HL-60 (cell line): ENCODE data around the gene EYS.

Source experiments
- DNase-seq, 2 experiments: peaks; one replicate each; pipeline ENCODE4 v3.0.0-alpha.2; 2010 to 2020; ENCODE audit warnings: low read depth in 1 of 2, low spot score in 1 of 2
- H3K27ac ChIP-seq: fragments of 250-450 bp; sonication (Bioruptor Pico); replicated peaks from 2 replicates; pipeline ENCODE4 v1.5.1; 2020; ENCODE audit warnings: mild to moderate bottlenecking, moderate library complexity
- H3K27me3 ChIP-seq: fragments of 250-450 bp; sonication (Bioruptor Pico); 2 replicates; pipeline ENCODE4 v1.5.1; 2021; ENCODE audit warnings: mild to moderate bottlenecking, moderate library complexity; ENCODE audit not compliant: insufficient read depth, poor library complexity, severe bottlenecking
- H3K4me3 ChIP-seq: replicated peaks from 2 replicates; pipeline ENCODE4 v1.5.1; 2011; ENCODE audit warnings: mild to moderate bottlenecking, control low read depth, low read length; ENCODE audit not compliant: insufficient read depth
- CTCF ChIP-seq: IDR thresholded peaks from one replicate; pipeline ENCODE4 v1.5.1; 2011; ENCODE audit warnings: low read length, control low read depth, inconsistent platforms; ENCODE audit not compliant: insufficient read depth
- GABPA ChIP-seq: IDR thresholded peaks from 2 replicates; pipeline ENCODE4 v1.6.1; 2012; ENCODE audit warnings: low read depth
- POLR2AphosphoS5 ChIP-seq: IDR thresholded peaks from 2 replicates; pipeline ENCODE4 v1.6.1; 2012; ENCODE audit warnings: low read depth
- REST ChIP-seq: IDR thresholded peaks from 2 replicates; pipeline ENCODE4 v1.6.1; 2012; ENCODE audit warnings: low read depth; ENCODE audit not compliant: insufficient replicate concordance
- SPI1 ChIP-seq: IDR thresholded peaks from 2 replicates; pipeline ENCODE4 v1.6.1; 2012; ENCODE audit warnings: low read depth, mild to moderate bottlenecking, borderline replicate concordance

The EYS gene

GRCh38 chr6:64347411-64347810 is 1359.6 kb downstream of the EYS start:
- no peak overlapping the region for H3K27ac ChIP-seq
- no peak for DNase-seq
- H3K4me3 ChIP-seq, result no peak overlapping the region
- TF ChIP-seq GABPA (no peak), SPI1 (no peak), REST (no peak), POLR2AphosphoS5 (no peak), CTCF (no peak)
- no peaks in the 10 kb centered on the region for H3K27me3 ChIP-seq

- Histone ChIP-seq H3K27ac (no peak overlapping the region), H3K27me3 (no peaks in the 10 kb centered on the region), H3K4me3 (no peak overlapping the region)
- no peak for TF ChIP-seq SPI1
- TF ChIP-seq CTCF, result no peak
- no peak for TF ChIP-seq REST
- TF ChIP-seq GABPA, result no peak
- no peak for TF ChIP-seq POLR2AphosphoS5
- DNase-seq, result no peak
Measured at GRCh38 chr6:64335195-64335594, 1371.8 kb downstream of the EYS start.

GRCh38 chr6:64334636-64335035 is 1372.4 kb downstream of the EYS start:
- no peak overlapping the region for H3K27ac ChIP-seq
- TF ChIP-seq CTCF, result no peak
- no peak for TF ChIP-seq POLR2AphosphoS5
- no peak for TF ChIP-seq GABPA
- TF ChIP-seq SPI1, result no peak
- no peak for TF ChIP-seq REST
- DNase-seq, result no peak
- H3K27me3 ChIP-seq, result no peaks in the 10 kb centered on the region
- H3K4me3 ChIP-seq, result no peak overlapping the region
